ENCODE measurements around the gene INTS1.

DNA sequence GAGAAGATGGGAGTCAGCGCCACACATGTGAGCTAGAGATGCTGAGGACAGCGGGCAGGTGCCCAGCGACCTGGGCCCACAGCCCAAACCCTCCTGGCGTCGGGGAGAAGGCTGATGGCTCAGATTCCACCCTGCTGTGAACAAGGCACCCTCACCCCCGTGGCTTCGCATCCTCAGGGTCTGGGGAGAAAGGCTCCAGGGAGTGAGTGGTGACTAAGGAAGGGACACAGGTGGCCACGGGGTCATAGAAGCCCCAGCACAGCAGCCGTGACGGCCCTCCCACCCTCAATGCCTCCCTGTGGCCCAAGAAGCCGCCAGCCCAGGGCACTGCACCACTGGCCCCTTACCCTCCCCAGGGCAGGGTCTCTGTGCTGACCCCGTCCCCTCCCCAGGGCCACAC is 19.6 kb downstream of the INTS1 start:
- no peak for TF ChIP-seq GATA3 (IDR thresholded peaks at IDR 0.05; ENCODE audit: low read depth, low read length)
- no peak for TF ChIP-seq GATA2 (IDR thresholded peaks at IDR 0.05; ENCODE audit: low read depth, low read length)
